ENCODE results near the gene CELA2B. TPM values are rescaled to one million over a fixed set of nuclear protein-coding genes. Genes with fewer than 3 reads are reported as not detected.
"Not testable (repeated sequence)": the region's sequence is repeated elsewhere in the genome, so short reads cannot be mapped to it uniquely, and the experiment has no call there.

Gene CELA2B
- total and polyA plus RNA-seq, 2 donors (not counting 1 experiment from before 2014, with no cell fraction given): not detected

GRCh38 chr1:15459771-15460707 lies 15.9 kb upstream of the CELA2B start:
- no peaks in the 10 kb centered on the region for H4K20me1 ChIP-seq (ENCODE audit: control insufficient read depth, extremely low read depth, insufficient read depth, low read length)
- no peak overlapping the region for H3K4me2 ChIP-seq (ENCODE audit: extremely low read depth, insufficient read depth, low read length)
- TF ChIP-seq CTCF (conservative IDR thresholded peaks at IDR 0.05 in 1 of 2, IDR thresholded peaks at IDR 0.05 in 1 of 2; ENCODE audit: low read depth in 1 of 2, low read length in 2 of 2): no peak
- no peaks in the 10 kb centered on the region for H3K79me2 ChIP-seq (ENCODE audit: control insufficient read depth, insufficient read depth, low read length)
- no peak overlapping the region for H3K4me3 ChIP-seq (replicated peaks in 1 of 4; ENCODE audit: control extremely low read depth in 1 of 4, insufficient read depth in 1 of 4, low read depth in 3 of 4, low read length in 4 of 4)
- H3K36me3 ChIP-seq (ENCODE audit: control insufficient read depth, insufficient read depth, low read length): no peaks in the 10 kb centered on the region
- H3K9ac ChIP-seq (ENCODE audit: insufficient read depth, low read length): no peak overlapping the region
- DNase-seq (ENCODE audit: low read depth in 2 of 2): peak in 1 of 2 donors; percentile 32
- peaks cover 8% of the 10 kb centered on the region for H3K4me1 ChIP-seq (ENCODE audit: control insufficient read depth, extremely low read depth, insufficient read depth, low read length)
- no peaks in the 10 kb centered on the region for H3K9me3 ChIP-seq (ENCODE audit: control insufficient read depth, insufficient read depth, low read depth, low read length)
- H3K27me3 ChIP-seq (ENCODE audit: control insufficient read depth, insufficient read depth, low read length): no peaks in the 10 kb centered on the region
- H3K27ac ChIP-seq (ENCODE audit: insufficient read depth, low read length): no peak overlapping the region
- H2AFZ ChIP-seq (ENCODE audit: low read length): no peak overlapping the region

- Histone ChIP-seq H3K4me1 (ENCODE audit: control insufficient read depth, extremely low read depth, insufficient read depth, low read length) (peaks cover 8% of the 10 kb centered on the region), H3K79me2 (ENCODE audit: control insufficient read depth, insufficient read depth, low read length) (no peaks in the 10 kb centered on the region), H2AFZ (ENCODE audit: low read length) (no peak overlapping the region), H3K36me3 (ENCODE audit: control insufficient read depth, insufficient read depth, low read length) (no peaks in the 10 kb centered on the region), H3K9me3 (ENCODE audit: control insufficient read depth, insufficient read depth, low read depth, low read length) (no peaks in the 10 kb centered on the region), H3K27ac (ENCODE audit: insufficient read depth, low read length) (no peak overlapping the region), H3K27me3 (ENCODE audit: control insufficient read depth, insufficient read depth, low read length) (no peaks in the 10 kb centered on the region), H3K9ac (ENCODE audit: insufficient read depth, low read length) (no peak overlapping the region), H4K20me1 (ENCODE audit: control insufficient read depth, extremely low read depth, insufficient read depth, low read length) (no peaks in the 10 kb centered on the region), H3K4me2 (ENCODE audit: extremely low read depth, insufficient read depth, low read length) (no peak overlapping the region), H3K4me3 (replicated peaks in 1 of 4; ENCODE audit: control extremely low read depth in 1 of 4, insufficient read depth in 1 of 4, low read depth in 3 of 4, low read length in 4 of 4) (no peak overlapping the region)
- DNase-seq (ENCODE audit: low read depth in 2 of 2): peak in 1 of 2 donors; percentile 26
- TF ChIP-seq EZH2 (IDR thresholded peaks at IDR 0.05; ENCODE audit: low read length, missing control alignments) (no peak), CTCF (conservative IDR thresholded peaks at IDR 0.05 in 1 of 2, IDR thresholded peaks at IDR 0.05 in 1 of 2; ENCODE audit: low read depth in 1 of 2, low read length in 2 of 2) (no peak)
Observed at GRCh38 chr1:15460708-15461095, 15.2 kb upstream of the CELA2B start.

GRCh38 chr1:15463064-15463800 lies 12.7 kb upstream of the CELA2B start:
- H3K36me3 ChIP-seq (ENCODE audit: control insufficient read depth, insufficient read depth, low read length); H3K4me3 ChIP-seq (replicated peaks in 1 of 4; ENCODE audit: control extremely low read depth in 1 of 4, insufficient read depth in 1 of 4, low read depth in 3 of 4, low read length in 4 of 4); H4K20me1 ChIP-seq (ENCODE audit: control insufficient read depth, extremely low read depth, insufficient read depth, low read length); H3K27me3 ChIP-seq (ENCODE audit: control insufficient read depth, insufficient read depth, low read length); H3K4me2 ChIP-seq (ENCODE audit: extremely low read depth, insufficient read depth, low read length); H2AFZ ChIP-seq (ENCODE audit: low read length); H3K27ac ChIP-seq (ENCODE audit: insufficient read depth, low read length); H3K4me1 ChIP-seq (ENCODE audit: control insufficient read depth, extremely low read depth, insufficient read depth, low read length); H3K9me3 ChIP-seq (ENCODE audit: control insufficient read depth, insufficient read depth, low read depth, low read length); H3K9ac ChIP-seq (ENCODE audit: insufficient read depth, low read length); DNase-seq (ENCODE audit: low read depth in 2 of 2); H3K79me2 ChIP-seq (ENCODE audit: control insufficient read depth, insufficient read depth, low read length): not testable (repeated sequence)

- not testable (repeated sequence) for H3K4me3 ChIP-seq (replicated peaks in 1 of 4; ENCODE audit: control extremely low read depth in 1 of 4, insufficient read depth in 1 of 4, low read depth in 3 of 4, low read length in 4 of 4)
- H3K4me2 ChIP-seq (ENCODE audit: extremely low read depth, insufficient read depth, low read length): peak overlapping the region; percentile 5
Observed at GRCh38 chr1:15463926-15464322, 12.0 kb upstream of the CELA2B start.

More at GRCh38 chr1:15463926-15464322, 12.0 kb upstream of the CELA2B start:
- not testable (repeated sequence) for H3K4me1 ChIP-seq (ENCODE audit: control insufficient read depth, extremely low read depth, insufficient read depth, low read length); H3K9ac ChIP-seq (ENCODE audit: insufficient read depth, low read length); H4K20me1 ChIP-seq (ENCODE audit: control insufficient read depth, extremely low read depth, insufficient read depth, low read length); H3K79me2 ChIP-seq (ENCODE audit: control insufficient read depth, insufficient read depth, low read length); H3K36me3 ChIP-seq (ENCODE audit: control insufficient read depth, insufficient read depth, low read length); DNase-seq (ENCODE audit: low read depth in 2 of 2); H3K27me3 ChIP-seq (ENCODE audit: control insufficient read depth, insufficient read depth, low read length); H2AFZ ChIP-seq (ENCODE audit: low read length); H3K9me3 ChIP-seq (ENCODE audit: control insufficient read depth, insufficient read depth, low read depth, low read length)
- H3K27ac ChIP-seq (ENCODE audit: insufficient read depth, low read length): peak overlapping the region; percentile 20

All from fibroblast of lung (primary cell).